PC-9 (cell line): Measurements from ENCODE around the gene FUBP1. TPM values are rescaled to one million over a fixed set of nuclear protein-coding genes. Genes with fewer than 3 reads are reported as not detected.

Source experiments
- BruUV-seq: library from RNA; stranded (reverse); fragments of 400-500 nt; replicated peaks from 2 replicates; lab custom pipeline; 2021; lab: Mats Ljungman, UMichigan
- CTCF ChIA-PET: fragments of 300-600 bp; sonication (Branson Sonifier 250); formaldehyde crosslinking; loops from one replicate; lab custom pipeline; 2022; ENCODE audit warnings: antibody characterized with exemption; lab: Charles Lee
- POLR2A ChIA-PET: fragments of 300-600 bp; sonication (Branson Sonifier 250); formaldehyde crosslinking; loops from one replicate; lab custom pipeline; 2022; ENCODE audit warnings: antibody characterized with exemption; ENCODE audit not compliant: unreplicated experiment; lab: Charles Lee
- DNase-seq, 2 experiments: peaks; one replicate each; pipeline versions ENCODE4 v3.0.0 to v3.0.0-alpha.2; 2015 to 2022; ENCODE audit warnings: mixed read lengths in 1 of 2
- H2AFZ ChIP-seq: fragments of 200-600 bp; sonication (generic); 2 replicates; pipeline ENCODE4 v1.8.1; 2017; ENCODE audit warnings: antibody characterized with exemption
- H3F3A ChIP-seq: fragments of 200-600 bp; sonication (generic); 2 replicates; pipeline ENCODE4 v1.8.1; 2017; ENCODE audit warnings: antibody characterized with exemption, mild to moderate bottlenecking, low read depth; ENCODE audit not compliant: insufficient read depth
- H3K27ac ChIP-seq: fragments of 200-600 bp; sonication (generic); 2 replicates; pipeline ENCODE4 v1.6.1; 2016; ENCODE audit warnings: mixed run types
- H3K27me3 ChIP-seq: fragments of 200-600 bp; sonication (generic); 2 replicates; pipeline ENCODE4 v1.6.1; 2016; ENCODE audit warnings: low read depth, mixed run types; ENCODE audit not compliant: insufficient read depth
- H3K36me3 ChIP-seq: fragments of 200-600 bp; sonication (generic); 2 replicates; pipeline ENCODE4 v1.6.1; 2016; ENCODE audit warnings: low read depth, mixed run types
- H3K4me1 ChIP-seq: fragments of 200-600 bp; sonication (generic); replicated peaks from 2 replicates; pipeline ENCODE4 v1.6.1; 2016; ENCODE audit warnings: mixed run types; ENCODE audit not compliant: insufficient read depth
- H3K4me2 ChIP-seq: fragments of 200-600 bp; sonication (generic); 2 replicates; pipeline ENCODE4 v1.6.1; 2017; ENCODE audit warnings: mixed run types
- H3K4me3 ChIP-seq: fragments of 200-600 bp; sonication (generic); 2 replicates; pipeline ENCODE4 v1.6.1; 2016; ENCODE audit warnings: mixed run types
- H3K79me2 ChIP-seq: fragments of 200-600 bp; sonication (generic); 2 replicates; pipeline ENCODE4 v1.6.1; 2017; ENCODE audit warnings: low read depth, mixed run types
- H3K9me2 ChIP-seq: fragments of 200-600 bp; sonication (generic); 2 replicates; pipeline ENCODE4 v1.8.1; 2017; ENCODE audit warnings: mild to moderate bottlenecking; ENCODE audit not compliant: insufficient read depth
- H3K9me3 ChIP-seq: fragments of 200-600 bp; sonication (generic); 2 replicates; pipeline ENCODE4 v1.8.1; 2016; ENCODE audit warnings: low read depth; ENCODE audit not compliant: insufficient read depth
- H4K20me1 ChIP-seq: fragments of 200-600 bp; sonication (generic); 2 replicates; pipeline ENCODE4 v1.8.1; 2017; ENCODE audit not compliant: insufficient read depth
- CTCF ChIP-seq: fragments of 200-600 bp; sonication (generic); conservative IDR thresholded peaks from 2 replicates; pipeline ENCODE4 v1.6.1; 2017; ENCODE audit warnings: mixed run types, antibody characterized with exemption, mild to moderate bottlenecking, moderate library complexity
- EZH2 ChIP-seq: fragments of 200-600 bp; sonication (generic); IDR thresholded peaks from 2 replicates; pipeline ENCODE4 v1.8.0; 2017; ENCODE audit warnings: antibody characterized with exemption, low read depth
- intact Hi-C: fragments of 100-400 bp; cut with micrococcal nuclease; formaldehyde crosslinking; loops from one replicate; pipeline ENCODE4 v1.10.0; 2022; ENCODE audit not compliant: unreplicated experiment
- total RNA-seq: library from RNA; stranded (reverse); gene quantifications from 2 replicates; pipeline ENCODE4 v1.2.3, GENCODE V29; 2021

Gene FUBP1
- total RNA-seq, 1 experiment from 2014 or later, result 152 TPM

- peaks cover 70% of the 10 kb centered on the region for H4K20me1 ChIP-seq
- H3K27me3 ChIP-seq, result no peaks in the 10 kb centered on the region
- peaks cover 80% of the 10 kb centered on the region for H3K36me3 ChIP-seq
Observed at GRCh38 chr1:77958850-77959249, 20.0 kb downstream of the FUBP1 start.

GRCh38 chr1:77958391-77958790 is 20.5 kb downstream of the FUBP1 start:
- Histone ChIP-seq H3K9me2 (no peaks in the 10 kb centered on the region), H3K36me3 (peaks cover 79% of the 10 kb centered on the region), H2AFZ (no peak overlapping the region), H4K20me1 (peaks cover 70% of the 10 kb centered on the region), H3K27me3 (no peaks in the 10 kb centered on the region), H3K27ac (no peak overlapping the region), H3F3A (peaks cover 12% of the 10 kb centered on the region), H3K4me3 (no peak overlapping the region), H3K4me1 (no peaks in the 10 kb centered on the region), H3K4me2 (no peak overlapping the region), H3K9me3 (no peaks in the 10 kb centered on the region), H3K79me2 (peaks cover 47% of the 10 kb centered on the region)
- no TSS peak for BruUV-seq
- intact Hi-C loops, result no loop called here
- POLR2A ChIA-PET, result no interaction called here
- no peak for DNase-seq
- CTCF ChIA-PET, result no interaction called here
- TF ChIP-seq CTCF (no peak), EZH2 (no peak)

More at GRCh38 chr1:77958850-77959249, 20.0 kb downstream of the FUBP1 start:
- DNase-seq, result no peak
- H3K4me3 ChIP-seq, result no peak overlapping the region
- peaks cover 48% of the 10 kb centered on the region for H3K79me2 ChIP-seq
- H3K9me2 ChIP-seq, result no peaks in the 10 kb centered on the region
- no peaks in the 10 kb centered on the region for H3K4me1 ChIP-seq
- H3K27ac ChIP-seq, result no peak overlapping the region
- H3K4me2 ChIP-seq, result no peak overlapping the region
- TF ChIP-seq CTCF (no peak), EZH2 (no peak)
- CTCF ChIA-PET, result no interaction called here
- intact Hi-C loops, result no loop called here
- no peaks in the 10 kb centered on the region for H3K9me3 ChIP-seq
- H3F3A ChIP-seq, result peaks cover 12% of the 10 kb centered on the region
- no TSS peak for BruUV-seq
- POLR2A ChIA-PET, result no interaction called here
- no peak overlapping the region for H2AFZ ChIP-seq

- Histone ChIP-seq H2AFZ (no peak overlapping the region), H3K27ac (no peak overlapping the region), H3F3A (peaks cover 7% of the 10 kb centered on the region; the same call in 1 of the 2 replicates), H4K20me1 (peaks cover 65% of the 10 kb centered on the region), H3K4me3 (no peak overlapping the region), H3K4me2 (no peak overlapping the region), H3K27me3 (no peaks in the 10 kb centered on the region), H3K9me2 (no peaks in the 10 kb centered on the region), H3K9me3 (no peaks in the 10 kb centered on the region), H3K36me3 (peaks cover 63% of the 10 kb centered on the region), H3K79me2 (peaks cover 28% of the 10 kb centered on the region), H3K4me1 (no peaks in the 10 kb centered on the region)
- intact Hi-C loops, result no loop called here
- TF ChIP-seq EZH2, result no peak
- TF ChIP-seq CTCF, result no peak
- no TSS peak for BruUV-seq
- POLR2A ChIA-PET, result no interaction called here
- CTCF ChIA-PET, result interaction anchor here (0.7 kb wide), 1 partner anchor 106 kb away, joined by 3 read pairs; no protein-coding TSS in a partner anchor
- no peak for DNase-seq
Observed at GRCh38 chr1:77956464-77956863, 22.4 kb downstream of the FUBP1 start.
